NB4 (cell line): ENCODE data around the gene STN1.

ENCODE experiments used
- DNase-seq: peaks from one replicate; pipeline ENCODE4 v3.0.0; 2010; ENCODE audit warnings: low read depth
- H3K4me3 ChIP-seq: one replicate; pipeline ENCODE4 v1.5.1; 2011; ENCODE audit warnings: mild to moderate bottlenecking, low read depth, low read length, moderate library complexity
- MYC ChIP-seq: IDR thresholded peaks from 2 replicates; pipeline ENCODE4 v1.6.1; 2011; ENCODE audit warnings: low read depth, low read length
- POLR2A ChIP-seq: IDR thresholded peaks from 2 replicates; pipeline ENCODE4 v1.6.1; 2011; ENCODE audit warnings: mild to moderate bottlenecking; ENCODE audit not compliant: insufficient read length; ENCODE audit errors: extremely low read depth
- TF ChIP-seq, protein P1 (sequence below): IDR thresholded peaks from one replicate; pipeline ENCODE4 v1.5.1; 2012; ENCODE audit warnings: low read depth, low read length
- TF ChIP-seq, protein P2 (sequence below): IDR thresholded peaks from 2 replicates; pipeline ENCODE4 v1.6.1; 2011; ENCODE audit warnings: low read depth, low read length

Gene STN1

DNA sequence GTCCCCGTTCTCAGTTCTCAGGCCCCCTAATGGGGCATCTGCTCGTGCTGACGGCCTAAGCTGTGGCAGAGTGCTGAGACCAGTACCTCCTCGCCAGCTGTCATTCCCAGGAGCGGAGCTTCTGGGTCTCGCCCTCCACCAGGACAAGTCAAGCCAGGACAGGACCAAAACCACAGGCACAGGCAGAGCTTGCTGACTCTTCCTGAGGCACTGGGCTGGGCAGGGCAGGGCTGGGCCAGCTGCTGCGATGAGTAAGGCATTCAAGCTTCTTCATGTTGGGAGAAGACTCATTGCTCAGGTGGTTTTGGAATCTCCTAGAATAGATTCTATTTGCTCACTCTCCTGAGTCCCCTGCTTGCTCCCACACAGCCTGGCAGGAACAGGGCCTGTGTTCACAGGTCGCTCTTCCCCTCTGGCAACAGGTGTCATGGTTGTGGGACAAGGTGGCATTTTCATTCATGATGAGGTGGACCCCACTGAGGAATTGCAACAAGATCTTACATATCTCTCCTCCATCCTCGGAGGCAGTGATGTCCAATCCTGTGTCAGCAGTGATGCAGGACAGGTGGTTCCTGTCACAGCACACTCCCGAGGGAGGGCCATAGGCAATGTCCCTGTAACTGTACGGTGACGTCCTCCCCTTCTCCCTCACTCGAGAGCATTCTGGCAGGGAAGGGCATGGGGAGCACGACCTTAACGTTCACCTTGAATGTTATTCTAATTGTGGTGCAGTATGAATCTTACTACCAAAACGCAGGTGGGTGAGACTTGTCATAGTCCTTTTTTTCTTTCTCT lies 45.6 kb downstream of the STN1 start:
- DNase-seq, result no peak
- no peak for TF ChIP-seq POLR2A
- TF ChIP-seq, protein P1, sequence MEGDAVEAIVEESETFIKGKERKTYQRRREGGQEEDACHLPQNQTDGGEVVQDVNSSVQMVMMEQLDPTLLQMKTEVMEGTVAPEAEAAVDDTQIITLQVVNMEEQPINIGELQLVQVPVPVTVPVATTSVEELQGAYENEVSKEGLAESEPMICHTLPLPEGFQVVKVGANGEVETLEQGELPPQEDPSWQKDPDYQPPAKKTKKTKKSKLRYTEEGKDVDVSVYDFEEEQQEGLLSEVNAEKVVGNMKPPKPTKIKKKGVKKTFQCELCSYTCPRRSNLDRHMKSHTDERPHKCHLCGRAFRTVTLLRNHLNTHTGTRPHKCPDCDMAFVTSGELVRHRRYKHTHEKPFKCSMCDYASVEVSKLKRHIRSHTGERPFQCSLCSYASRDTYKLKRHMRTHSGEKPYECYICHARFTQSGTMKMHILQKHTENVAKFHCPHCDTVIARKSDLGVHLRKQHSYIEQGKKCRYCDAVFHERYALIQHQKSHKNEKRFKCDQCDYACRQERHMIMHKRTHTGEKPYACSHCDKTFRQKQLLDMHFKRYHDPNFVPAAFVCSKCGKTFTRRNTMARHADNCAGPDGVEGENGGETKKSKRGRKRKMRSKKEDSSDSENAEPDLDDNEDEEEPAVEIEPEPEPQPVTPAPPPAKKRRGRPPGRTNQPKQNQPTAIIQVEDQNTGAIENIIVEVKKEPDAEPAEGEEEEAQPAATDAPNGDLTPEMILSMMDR, result no peak
- TF ChIP-seq, protein P2, sequence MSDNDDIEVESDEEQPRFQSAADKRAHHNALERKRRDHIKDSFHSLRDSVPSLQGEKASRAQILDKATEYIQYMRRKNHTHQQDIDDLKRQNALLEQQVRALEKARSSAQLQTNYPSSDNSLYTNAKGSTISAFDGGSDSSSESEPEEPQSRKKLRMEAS, result no peak
- TF ChIP-seq MYC, result no peak
- H3K4me3 ChIP-seq, result no peak overlapping the region

DNA sequence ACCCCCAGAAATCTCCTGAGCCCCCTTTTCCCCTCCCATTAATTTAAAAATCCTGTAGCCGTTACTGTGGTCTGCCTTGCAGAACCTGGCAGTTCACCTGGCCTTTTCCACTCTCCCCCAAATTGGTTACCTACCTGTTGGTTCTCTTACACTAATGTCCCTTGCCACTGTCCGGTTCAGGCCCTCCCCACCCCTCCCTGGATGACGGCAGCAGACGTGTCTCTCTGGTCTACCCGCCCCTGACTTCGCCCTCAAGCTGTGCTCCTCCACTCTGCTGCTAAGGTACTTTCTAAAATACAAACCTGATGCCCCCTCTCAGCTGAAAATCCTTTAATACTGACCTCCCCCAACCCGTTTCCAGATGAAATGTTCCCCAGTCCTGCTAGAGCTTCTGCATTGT lies 47.0 kb downstream of the STN1 start:
- TF ChIP-seq MYC (no peak), POLR2A (no peak)
- DNase-seq, result no peak
- H3K4me3 ChIP-seq, result no peak overlapping the region

DNA sequence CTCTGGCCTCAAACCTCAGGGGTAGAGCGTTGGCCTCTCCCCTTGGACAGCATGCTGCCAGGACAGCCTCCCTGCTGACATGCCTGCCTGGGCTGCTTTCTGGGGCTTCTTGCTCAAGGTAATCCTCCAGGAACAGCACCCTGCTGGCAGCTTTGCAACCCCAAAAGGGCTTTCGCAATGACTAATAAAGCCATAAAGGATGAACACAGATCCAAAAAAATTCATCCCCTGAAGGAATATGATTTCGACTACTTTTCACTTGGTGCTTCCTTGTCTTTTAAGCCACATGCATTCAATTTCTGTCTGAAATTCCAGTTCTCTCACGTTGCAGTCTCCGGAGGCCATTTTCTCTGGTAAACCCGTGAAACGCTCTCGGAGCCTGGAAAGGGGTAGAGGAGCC lies 47.5 kb downstream of the STN1 start:
- TF ChIP-seq, protein P2, result no peak
- TF ChIP-seq MYC (no peak), POLR2A (no peak)
- TF ChIP-seq, protein P1, result no peak
- DNase-seq, result peak; percentile 45
- H3K4me3 ChIP-seq, result no peak overlapping the region

DNA sequence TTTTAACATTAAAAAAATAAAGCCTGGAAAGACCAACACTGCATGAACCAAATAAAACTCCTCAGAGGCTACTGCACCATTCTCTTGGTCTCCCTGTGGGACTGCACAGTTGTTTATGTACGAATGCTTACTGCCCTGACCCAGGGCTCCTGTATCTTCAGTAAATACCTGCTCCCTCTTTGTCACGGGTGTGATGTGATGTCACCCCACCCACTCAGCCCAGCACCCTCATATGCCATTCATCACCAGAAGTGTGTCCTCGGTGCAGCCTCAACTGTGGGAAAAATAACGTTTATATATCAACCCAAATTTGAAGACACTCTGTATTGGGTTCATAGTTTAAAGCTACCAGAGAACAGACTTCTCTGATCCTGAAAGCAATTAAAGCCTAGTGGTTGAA lies 48.6 kb downstream of the STN1 start:
- TF ChIP-seq POLR2A (no peak), MYC (no peak)
- TF ChIP-seq, protein P2, result no peak
- TF ChIP-seq, protein P1, result no peak
- no peak for DNase-seq
- no peak overlapping the region for H3K4me3 ChIP-seq

DNA sequence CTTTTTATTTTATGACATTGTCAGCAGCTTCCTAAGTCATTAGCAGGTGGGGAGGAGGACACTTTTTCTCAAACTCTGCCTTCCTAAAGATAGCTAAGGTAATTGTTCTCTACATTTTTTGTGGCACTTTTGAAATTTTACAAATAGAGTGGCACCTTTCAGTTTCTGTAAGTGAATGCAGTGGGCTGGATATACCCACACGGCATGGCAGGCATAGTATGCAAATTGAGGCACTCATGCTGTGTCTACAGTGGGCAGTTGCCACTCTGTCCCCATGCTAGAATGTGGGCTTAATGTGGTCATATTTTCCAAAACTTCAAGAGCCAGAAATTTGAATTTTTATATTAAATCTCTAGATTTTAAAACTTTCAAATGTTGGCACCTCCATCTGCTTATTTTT lies 49.8 kb downstream of the STN1 start:
- DNase-seq, result no peak
- no peak overlapping the region for H3K4me3 ChIP-seq
- TF ChIP-seq, protein P2, result no peak
- TF ChIP-seq, protein P1, result no peak

DNA sequence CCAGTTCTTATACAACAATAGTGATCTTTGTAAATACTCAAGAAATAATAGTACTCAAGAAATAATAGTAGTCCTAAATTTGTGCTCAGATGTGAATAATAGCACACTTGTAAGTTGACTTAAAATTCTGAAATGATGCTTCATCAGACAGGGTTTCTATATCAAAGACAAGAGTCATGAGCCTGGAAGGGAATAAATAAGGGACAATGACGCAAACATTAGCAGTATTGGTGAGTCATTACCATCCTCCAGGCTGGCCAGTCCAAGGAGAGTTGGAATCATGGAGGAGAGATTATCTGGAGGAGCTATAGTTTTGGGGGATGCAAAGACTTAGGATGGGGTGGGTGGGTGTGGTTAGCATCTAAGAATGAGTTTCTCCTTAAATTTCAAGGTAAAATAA lies 56.5 kb downstream of the STN1 start:
- no peak overlapping the region for H3K4me3 ChIP-seq
- TF ChIP-seq, protein P2, result no peak
- TF ChIP-seq MYC, result no peak
- TF ChIP-seq, protein P1, result no peak
- no peak for DNase-seq
